Amygdala (tissue), 56 donors: Measurements from ENCODE around the gene UBR4.
"Not testable (repeated sequence)": the region's sequence is repeated elsewhere in the genome, so short reads cannot be mapped to it uniquely, and the experiment has no call there.

ENCODE experiments used
- DNase-seq, 56 donors: peaks; one replicate each; lab custom pipeline; 2025; lab: John Stamatoyannopoulos, UW

The UBR4 gene

DNA sequence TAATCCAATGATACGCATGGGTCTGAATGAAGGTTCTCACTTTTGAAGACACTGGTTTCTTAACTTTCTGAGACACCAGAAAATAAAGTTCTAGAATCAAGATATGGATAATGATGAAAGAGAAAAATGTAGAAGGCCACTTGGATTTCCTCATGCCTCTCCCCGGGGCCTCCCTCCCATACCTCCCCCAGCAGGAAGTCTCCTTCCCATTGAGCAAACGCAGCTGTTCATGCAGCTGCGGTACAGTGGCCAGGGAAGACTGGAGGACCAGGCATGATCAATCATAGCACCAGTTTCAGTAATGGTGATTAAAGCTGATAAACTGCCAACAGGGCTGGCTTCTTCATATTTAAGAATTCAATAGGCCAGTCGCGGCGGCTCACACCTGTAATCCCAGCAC is 10.9 kb upstream of the UBR4 start:
- no peak for DNase-seq

DNA sequence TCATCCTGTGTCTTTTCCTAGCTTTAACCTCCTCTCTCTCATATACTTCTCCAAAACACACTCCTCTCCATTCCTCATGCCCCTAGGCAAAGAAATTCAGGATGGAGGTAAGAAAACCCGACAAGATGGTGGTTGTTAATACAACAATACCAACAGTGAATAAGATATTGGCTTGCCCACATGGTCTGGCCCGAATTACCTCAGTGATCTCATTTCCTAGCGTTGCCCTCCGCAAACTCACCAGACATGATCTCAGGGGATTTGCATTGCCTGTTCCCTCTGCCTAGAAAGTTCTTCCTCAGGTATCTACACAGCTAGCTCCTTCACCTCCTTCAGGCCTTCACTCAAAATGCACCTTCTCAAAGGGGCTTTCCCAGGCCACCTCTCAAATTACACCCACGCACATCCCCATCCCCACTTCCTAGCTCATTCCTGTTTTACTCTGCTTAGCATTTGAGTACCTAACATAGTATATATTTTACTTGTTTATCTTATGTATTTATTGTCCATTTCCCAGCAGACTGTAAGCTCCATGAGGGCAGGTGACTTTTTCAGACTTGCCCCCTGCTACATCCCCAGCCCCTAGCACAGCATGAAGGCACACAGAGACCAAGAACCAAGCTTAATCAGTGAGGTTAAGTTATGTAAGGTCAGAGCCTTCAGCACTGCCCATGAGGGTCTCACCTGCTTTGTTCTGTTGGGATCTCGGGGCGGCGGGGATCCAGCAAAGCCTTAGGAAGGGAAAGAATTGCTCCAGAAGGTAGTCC is 10.2 kb upstream of the UBR4 start:
- no peak for DNase-seq

DNA sequence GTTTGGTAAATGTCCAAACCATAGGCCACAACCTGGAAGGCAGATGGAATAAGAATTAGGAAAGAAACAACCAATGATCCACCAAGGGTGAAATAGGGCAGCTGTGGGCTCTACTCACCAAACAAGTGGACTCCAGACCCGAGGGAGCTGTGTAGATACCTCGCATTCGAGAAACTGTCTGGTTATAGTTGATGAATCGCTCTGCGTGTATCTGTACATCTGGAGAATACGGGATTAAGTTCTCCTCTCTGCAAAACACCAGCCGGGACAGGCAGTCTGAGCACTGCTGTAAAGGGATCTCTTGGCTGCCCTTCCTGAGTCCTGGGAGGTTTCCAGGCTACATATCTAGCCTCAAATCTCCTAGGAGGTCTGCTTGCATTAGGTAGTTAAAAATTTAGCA is 9.4 kb upstream of the UBR4 start:
- DNase-seq, result no peak

DNA sequence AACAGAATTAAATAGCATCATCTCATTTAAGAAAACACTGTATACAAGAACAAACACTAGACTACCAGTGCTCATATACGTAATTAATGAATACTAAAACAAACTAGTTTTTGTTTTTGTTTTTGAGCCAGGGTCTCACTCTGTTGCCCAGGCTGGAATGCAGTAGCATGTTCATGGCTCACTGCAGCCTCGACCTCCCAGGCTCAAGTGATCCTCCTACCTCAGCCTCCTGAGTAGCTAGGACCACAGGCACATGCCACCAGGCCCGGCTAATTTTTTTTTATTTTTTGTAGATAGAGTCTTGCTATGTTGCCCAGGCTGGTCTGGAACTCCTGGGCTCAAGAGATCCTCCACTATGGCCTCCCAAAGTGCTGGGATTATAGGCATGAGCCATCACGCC is 6.5 kb upstream of the UBR4 start:
- DNase-seq, result not testable (repeated sequence)

DNA sequence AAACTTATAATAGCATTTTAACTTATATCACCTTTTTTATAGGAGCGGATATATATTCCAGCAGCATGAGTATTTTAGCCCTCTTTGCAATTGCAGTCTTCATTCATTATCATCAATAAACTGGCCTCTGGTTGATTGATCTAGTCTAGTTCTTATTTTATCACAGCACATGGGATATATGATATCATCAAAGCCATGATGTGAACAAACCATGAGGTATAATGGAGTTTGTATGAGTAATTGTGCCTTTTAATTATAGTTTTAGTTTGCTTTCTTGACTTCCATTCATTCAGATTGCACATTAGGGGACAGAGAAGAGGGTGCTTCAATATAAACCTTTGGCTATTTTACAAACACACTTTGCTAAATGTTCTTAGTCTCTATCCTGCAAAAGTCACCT is 3.5 kb upstream of the UBR4 start:
- no peak for DNase-seq

DNA sequence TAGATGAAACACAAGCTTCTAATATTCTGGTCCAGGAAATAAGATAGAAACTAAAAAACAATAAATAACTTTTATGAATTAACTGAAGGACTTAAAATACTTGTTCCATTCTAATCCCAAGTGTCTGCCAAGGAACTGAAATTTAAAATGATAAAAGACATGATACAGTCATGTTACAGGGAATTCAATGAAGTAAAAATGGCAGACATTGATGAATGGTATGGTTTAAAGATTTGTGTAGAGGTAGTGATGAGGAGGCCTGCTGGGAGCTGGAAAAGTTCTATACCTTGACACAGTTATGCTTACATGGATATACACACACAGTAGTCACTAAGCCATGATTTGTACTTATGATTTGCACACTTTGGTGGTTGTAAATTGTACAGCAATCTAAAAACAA is 2.1 kb upstream of the UBR4 start:
- no peak for DNase-seq

DNA sequence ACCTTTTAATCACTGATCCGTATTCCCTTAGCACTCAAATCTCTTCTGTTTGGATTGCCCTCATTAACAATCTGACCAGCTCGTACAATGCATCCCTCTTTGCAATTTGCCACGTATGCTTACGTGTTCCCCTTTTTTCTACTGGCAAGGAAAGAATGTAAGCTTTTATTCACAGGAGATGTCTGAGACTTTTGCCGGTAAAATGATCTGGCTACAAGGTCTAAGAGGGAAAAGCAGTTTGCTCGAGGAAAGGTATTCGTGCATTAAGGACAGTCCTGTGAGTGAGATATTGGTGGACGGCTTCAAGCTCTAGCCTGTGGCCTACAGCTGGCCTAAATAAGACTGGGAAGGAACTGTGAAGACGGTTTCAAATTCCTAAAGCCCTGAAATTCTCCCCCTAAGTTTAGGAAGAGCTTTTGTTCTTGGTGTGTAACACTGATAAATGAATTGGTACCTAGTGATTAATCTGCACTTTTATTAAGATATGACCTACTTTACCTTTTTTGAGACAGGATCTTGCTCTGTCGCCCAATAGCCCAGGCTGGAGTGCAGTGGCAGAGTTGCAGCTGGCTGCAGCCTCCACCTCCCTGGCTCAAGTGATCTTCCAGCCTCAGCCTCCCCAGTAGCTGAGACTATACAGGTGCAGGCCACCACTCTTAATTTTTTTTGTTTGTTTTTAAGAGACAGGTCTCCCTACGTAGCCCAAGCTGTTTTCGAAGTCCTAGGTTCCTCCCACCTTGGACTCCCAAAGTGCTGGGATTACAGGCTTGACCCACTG is 895 bp upstream of the UBR4 start:
- no peak for DNase-seq

DNA sequence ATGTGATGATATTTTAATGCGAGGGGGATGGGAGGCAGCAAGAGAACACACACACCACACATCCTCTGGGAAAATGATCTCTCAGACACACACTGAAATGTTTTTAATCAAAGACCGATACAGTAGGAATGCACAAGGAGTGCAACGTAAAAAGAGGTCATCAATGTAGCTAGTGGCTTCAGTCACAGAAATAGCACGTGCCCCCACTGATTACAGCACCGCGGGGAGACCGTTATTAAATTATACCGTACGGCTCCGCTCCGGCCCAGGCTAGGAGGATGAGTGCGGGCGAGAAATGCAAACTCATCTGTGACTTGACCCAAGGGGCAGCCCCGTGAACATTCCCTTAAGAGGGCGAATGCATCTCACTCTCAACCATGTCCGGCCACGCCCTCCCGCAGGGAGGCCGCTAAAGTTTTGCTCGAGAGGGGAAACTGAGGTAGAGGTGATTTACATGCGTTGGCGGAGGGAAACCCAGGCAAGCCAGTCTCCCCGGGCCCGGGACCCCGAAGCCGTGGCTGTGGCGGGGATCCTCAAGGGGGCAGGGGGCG is 552 bp downstream of the UBR4 start:
- peak in 11 of 56 donors; percentile 27 to 64 (median 42) for DNase-seq

DNA sequence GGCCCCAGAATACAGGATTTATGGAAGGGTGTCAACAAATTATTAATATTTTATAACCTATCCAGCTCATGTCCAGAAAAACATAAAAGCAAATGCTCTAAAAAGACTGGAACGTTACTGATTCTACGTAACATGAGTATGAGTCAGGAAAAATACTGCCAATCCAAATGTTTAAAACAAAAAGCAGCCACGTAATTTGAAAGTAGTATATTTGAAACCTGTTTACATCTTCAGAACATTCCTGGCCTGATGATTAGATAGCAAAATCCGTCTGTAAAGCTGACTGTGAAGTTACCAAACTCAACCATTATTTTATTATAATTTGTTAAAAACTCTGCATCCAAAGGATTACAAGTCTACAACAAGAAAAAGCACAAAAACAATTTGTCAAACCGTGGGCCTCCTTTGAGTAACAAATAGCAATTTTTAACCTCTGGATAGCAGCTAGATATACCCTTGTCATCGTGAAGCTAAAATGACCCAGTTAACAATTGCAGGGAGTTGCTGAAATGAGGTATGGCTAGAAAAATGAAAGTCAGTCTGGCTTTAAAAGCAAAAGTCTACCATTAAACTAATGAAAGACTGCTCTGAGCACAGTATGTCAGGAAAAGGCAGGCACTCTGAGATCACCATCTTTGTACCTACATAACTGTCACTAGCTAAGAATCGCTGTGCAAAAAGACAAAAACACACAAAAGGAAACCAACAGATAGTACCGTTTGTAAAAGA is 1.2 kb downstream of the UBR4 start:
- DNase-seq, result no peak

DNA sequence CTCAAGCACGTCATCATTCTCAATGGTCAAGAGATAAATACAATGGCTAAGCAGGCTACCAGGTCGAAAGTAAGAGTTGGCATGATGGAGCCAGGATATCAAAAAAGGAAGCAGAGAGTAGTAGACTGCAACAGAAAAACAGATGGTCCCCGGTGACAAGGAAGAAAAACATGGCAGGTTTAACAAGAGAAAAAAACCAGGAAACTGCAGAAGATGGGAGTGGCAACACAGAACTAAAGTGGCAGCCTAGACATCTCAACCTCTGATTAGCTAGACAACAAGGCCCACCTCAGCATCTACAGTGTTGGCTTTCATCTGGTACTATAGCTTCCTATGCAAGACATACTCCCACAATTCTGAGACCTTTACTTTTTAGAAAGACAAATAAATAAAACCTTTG is 3.1 kb downstream of the UBR4 start:
- no peak for DNase-seq

DNA sequence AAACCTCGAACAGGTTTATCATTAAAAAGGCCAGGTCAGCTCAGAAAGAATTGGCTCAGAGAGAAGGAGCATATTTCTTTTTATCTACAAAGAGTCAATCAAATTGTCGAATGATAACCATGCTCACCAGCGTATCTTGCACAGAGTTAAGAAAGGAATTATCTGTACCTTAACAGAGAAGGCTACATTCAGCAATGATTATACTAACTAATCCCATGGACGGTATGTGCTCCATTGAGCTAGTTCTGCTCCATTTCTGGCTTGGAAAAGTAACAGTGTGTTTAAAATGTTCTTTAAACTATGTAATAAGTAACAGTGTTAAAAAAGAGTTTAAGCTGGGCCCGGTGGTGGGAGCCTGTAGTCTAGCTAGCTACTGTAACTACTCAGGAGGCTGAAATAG is 4.2 kb downstream of the UBR4 start:
- no peak for DNase-seq

DNA sequence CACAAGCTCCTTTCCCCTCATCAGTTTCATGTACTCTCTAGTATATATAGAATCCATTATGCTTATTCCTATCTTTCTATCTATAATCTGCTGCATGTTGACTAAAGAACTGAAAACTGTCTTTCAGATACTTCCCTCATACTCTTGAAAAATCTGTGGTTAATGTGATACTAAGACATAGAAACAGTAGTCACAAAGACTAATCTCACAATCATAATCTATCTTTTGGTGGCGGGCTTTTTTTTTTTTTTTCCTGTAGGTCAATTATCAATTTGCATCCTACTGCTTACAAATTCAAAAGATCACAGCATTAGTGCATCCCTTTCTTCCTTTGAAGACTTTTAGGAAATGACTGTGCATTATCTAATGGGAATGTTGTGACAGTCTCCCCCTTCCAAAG is 4.7 kb downstream of the UBR4 start:
- no peak for DNase-seq

DNA sequence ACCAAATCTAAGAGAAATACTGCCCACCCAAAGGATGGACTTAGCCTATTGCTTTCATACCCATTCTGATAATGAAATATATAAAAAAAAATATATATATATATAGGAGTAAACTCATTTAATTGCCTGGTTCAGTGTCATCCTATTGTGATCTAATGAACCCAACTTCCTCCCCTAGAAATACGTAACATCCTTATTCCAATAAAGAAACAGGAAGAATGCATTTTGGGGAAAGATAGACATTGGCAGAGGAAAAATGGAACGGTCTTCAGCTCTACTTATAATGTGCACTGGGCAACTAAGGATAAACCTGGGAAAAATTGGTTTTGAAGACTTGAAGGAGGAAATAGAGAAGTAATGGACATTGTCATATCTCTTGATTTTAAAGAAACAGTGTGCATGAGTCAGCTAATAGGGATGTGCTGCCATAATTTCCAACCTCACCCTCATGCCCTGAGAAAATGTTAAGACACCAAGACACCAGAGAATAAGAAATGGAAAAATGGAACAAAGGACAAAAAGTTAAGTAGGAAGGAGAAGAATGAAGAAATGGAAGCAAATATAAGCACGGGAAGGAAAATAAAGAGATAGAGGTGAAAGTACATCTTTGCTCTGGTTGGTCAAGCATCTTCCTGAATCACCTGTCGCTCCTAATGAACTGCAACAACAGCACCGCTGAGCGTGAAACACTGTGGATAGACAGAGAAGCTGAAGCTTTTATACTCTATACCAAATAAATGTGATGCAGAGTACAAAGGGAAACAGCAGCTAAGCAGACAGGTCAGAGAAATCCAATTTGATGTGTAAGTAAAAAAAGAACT is 5.4 kb downstream of the UBR4 start:
- no peak for DNase-seq

DNA sequence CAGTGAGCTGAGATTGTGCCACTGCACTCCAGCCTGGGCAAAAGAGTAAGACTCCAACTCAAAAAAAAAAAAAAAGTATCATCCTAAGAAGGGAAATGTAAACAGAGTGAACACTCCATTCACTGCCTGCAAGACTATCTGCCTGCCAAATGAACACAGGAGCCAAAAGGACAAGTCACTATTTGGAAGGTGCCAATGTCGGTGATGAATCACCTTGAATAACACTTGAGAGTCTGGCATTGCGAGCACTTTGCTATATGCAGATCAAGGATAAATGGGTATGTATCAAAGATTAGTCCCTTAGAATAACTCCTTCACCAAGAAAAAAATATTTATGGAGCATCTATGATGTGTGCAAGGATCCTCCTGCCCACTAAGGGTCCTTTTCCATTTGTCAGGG is 6.6 kb downstream of the UBR4 start:
- DNase-seq, result no peak

DNA sequence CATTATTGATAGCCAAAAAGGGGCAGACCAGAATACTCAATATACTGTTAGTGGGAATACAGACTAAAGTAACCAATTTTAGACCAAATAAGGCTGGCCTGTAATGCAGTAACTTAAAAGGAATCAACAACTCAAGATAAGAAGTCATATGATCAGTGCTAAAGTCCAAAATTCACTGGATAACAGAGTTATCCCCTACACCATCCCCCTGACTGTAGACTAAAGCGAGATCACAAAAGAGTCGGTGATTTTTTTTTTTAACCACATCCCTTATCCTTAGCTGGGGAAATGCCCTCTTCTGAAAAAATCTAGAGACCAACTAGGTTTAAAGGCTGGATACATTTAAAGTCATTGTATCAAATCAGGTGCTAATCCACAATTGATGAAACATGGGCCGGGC is 7.7 kb downstream of the UBR4 start:
- DNase-seq, result no peak

DNA sequence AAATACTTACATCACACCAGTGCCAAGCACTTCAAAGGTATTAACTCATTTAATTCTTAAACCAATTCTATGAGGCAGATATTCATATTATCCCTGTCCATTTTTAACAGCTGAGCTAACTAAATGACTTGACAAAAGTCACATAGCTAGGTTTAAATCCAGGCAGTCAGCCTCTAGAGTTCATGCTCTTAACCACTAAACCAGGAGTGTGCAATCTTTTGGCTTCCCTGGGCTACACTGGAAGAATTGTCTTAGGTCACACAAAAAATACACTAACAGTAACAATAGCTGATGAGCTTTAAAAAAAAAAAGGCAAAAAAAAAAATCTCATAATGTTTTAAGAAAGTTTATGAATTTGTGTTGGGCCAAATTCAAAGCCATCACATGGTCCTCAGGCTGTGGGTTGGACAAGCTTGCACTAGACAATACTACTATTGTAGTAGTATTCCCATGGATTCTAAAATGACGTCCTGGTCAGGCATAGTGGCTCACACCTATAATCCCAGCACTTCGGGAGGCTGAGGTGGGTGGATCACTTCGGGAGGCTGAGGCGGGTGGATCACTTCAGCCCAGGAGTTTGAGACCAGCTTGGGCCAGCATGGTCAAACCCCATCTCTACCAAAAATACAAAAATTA is 10.0 kb downstream of the UBR4 start:
- peak in 2 of 56 donors; percentile 1 to 11 for DNase-seq

DNA sequence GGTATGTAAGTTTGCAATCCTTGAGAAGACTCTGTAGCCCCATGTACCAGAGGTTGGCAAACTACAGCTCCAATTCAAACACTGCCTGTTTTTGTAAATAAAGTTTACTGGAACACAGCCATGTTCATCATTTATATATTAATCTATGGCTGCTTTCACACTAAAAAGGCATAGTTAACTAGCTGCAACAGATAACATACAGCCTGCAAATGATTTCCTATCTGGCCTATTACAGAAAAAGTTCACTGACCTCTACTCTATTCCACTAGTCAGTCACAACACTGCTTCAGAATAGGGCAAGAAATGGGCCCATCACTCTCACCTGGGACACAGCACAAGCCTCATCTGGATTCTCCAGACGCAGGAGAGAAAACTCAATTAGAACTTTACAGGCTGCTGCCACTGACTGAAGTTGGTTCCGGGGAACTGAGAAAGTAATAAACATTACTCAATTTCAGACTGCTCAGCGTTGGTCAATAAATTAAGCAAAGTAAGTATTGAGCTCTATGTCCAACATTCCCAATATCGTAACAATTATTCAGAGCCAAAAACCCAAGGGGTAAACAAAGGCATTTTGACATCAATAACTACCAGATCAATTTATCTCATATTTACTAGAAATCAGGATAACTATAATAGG is 10.6 kb downstream of the UBR4 start:
- DNase-seq, result no peak

DNA sequence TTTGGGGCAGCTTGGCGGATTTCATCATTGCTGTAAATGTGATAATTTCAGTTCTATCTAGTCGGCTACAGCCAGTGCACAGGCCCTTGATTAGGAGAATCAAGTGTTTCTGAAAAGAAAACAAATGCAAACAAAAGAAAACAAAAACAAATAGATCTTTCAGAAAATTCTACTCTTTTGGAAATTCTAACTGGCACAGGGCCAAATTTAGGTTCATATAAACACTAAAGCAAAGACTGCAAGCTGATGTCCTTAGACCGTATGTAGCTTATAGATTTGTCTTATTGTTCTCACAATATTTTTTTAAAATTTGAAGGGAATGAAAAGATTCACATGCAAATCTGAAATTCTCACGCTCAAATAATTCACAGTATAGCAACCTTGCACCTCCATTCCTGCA is 11.2 kb downstream of the UBR4 start:
- DNase-seq, result peak in 1 of 56 donors; percentile 1

DNA sequence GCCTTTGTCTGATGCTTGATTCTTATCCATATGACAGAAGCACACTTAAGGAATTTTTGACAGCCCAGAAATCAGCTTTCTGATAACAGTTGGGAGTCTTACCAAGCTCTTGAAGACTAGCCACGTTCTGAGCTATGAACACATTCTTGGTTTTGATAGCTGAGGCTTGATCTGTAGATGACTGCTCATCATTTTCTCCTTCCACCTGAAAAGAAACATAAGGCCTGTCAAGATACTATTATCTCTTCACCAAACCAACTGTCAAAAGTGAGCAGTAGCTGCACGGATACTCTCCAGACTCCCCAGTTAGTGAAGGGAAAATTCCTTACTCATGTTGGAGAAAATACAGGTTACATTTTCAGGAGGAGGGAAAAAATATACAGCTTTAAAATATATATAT is 12.2 kb downstream of the UBR4 start:
- no peak for DNase-seq
